COR-L47 (cell line): ENCODE measurements around the gene SRPX2.

Experiments
- DNase-seq: peaks from one replicate; lab custom pipeline; 2025; lab: John Stamatoyannopoulos, UW

SRPX2 gene

GRCh38 chrX:100643956-100644860 lies at the start of gene SRPX2:
Gene SRPX2, plus strand, starts transcription at chrX:100644199. Its CDS starts 2,124 bp downstream, at chrX:100646323.
- no peak for DNase-seq

- no peak for DNase-seq
These were observed 47.4 kb upstream of the SRPX2 start for GRCh38 chrX:100596601-100597000.

GRCh38 chrX:100599456-100599855 lies 44.5 kb upstream of the SRPX2 start:
- no peak for DNase-seq

GRCh38 chrX:100600340-100600739 lies 43.7 kb upstream of the SRPX2 start:
- DNase-seq = no peak

- no peak for DNase-seq
These were observed 43.2 kb upstream of the SRPX2 start for GRCh38 chrX:100600758-100601157.

- DNase-seq = no peak
These were observed 37.2 kb upstream of the SRPX2 start for GRCh38 chrX:100606753-100607152.

GRCh38 chrX:100609591-100609990 lies 34.4 kb upstream of the SRPX2 start:
- DNase-seq = no peak

- DNase-seq = no peak
These were observed 32.0 kb upstream of the SRPX2 start for GRCh38 chrX:100611951-100612350.

- peak; percentile 1 for DNase-seq
These were observed 29.0 kb upstream of the SRPX2 start for GRCh38 chrX:100615005-100615404.

GRCh38 chrX:100623001-100623400 lies 21.0 kb upstream of the SRPX2 start:
- no peak for DNase-seq

GRCh38 chrX:100625985-100626491 lies 18.0 kb upstream of the SRPX2 start:
- no peak for DNase-seq

GRCh38 chrX:100635040-100635439 lies 9.0 kb upstream of the SRPX2 start:
- no peak for DNase-seq

GRCh38 chrX:100635989-100636320 lies 8.0 kb upstream of the SRPX2 start:
- no peak for DNase-seq

GRCh38 chrX:100636321-100636991 lies 7.5 kb upstream of the SRPX2 start, which contains the start of gene TSPAN6:
Gene TSPAN6, minus strand, starts transcription at chrX:100636806. Its CDS starts 112 bp downstream, at chrX:100636694.
- peak; percentile 63 for DNase-seq

- no peak for DNase-seq
These were observed 1.7 kb upstream of the SRPX2 start for GRCh38 chrX:100642290-100642689.

GRCh38 chrX:100643212-100643611 lies 787 bp upstream of the SRPX2 start:
- DNase-seq = no peak

- no peak for DNase-seq
These were observed 1.1 kb downstream of the SRPX2 start for GRCh38 chrX:100645106-100645505.

GRCh38 chrX:100647095-100647494 lies 3.1 kb downstream of the SRPX2 start:
- no peak for DNase-seq

- no peak for DNase-seq
These were observed 3.7 kb downstream of the SRPX2 start for GRCh38 chrX:100647739-100648138.

GRCh38 chrX:100648458-100649417 lies 4.7 kb downstream of the SRPX2 start:
- no peak for DNase-seq

- no peak for DNase-seq
These were observed 5.8 kb downstream of the SRPX2 start for GRCh38 chrX:100649550-100650356.
